ENCODE measurements around the gene HOXD9. TPM values are rescaled to one million over a fixed set of nuclear protein-coding genes. Genes with fewer than 3 reads are reported as not detected.

Gene HOXD9
- total and polyA plus RNA-seq, 10 donors, result 1.1 to 4.0 (median 2.6) TPM

GRCh38 chr2:176128172-176128981, 5.9 kb downstream of the HOXD9 start:
- peak; percentile 75 for DNase-seq
- 7 to 16% (median 9%) methylated on average over 48 to 49 of the region's 49 CpGs for WGBS, 5 donors
- Histone ChIP-seq H3K27me3 (replicated peaks in 1 of 7) (peaks cover 2 to 100% (median 92%) of the 10 kb centered on the region in 7 donors), H3K4me3 (peak overlapping the region in 6 of 8 donors; percentile 24 to 71 (median 42)), H3K4me1 (peaks cover 0 to 76% (median 41%) of the 10 kb centered on the region in 6 donors), H3K36me3 (no peaks in the 10 kb centered on the region), H3K27ac (peak overlapping the region; percentile 43 to 93 (median 86)), H3K9me3 (no peaks in the 10 kb centered on the region)
- TF ChIP-seq POLR2A (IDR thresholded peaks at IDR 0.05) (no peak), POLR2AphosphoS5 (IDR thresholded peaks at IDR 0.05) (no peak), CTCF (IDR thresholded peaks at IDR 0.05 in 8 of 11, conservative IDR thresholded peaks at IDR 0.05 in 3 of 11) (no peak)
- intact Hi-C loops (cut with DNase I; ENCODE audit: low total_unique reads), result loop anchor here (5.0 kb wide), 4 partner anchors 424 to 1019 kb away; no protein-coding TSS in a partner anchor

- peaks cover 0 to 76% (median 44%) of the 10 kb centered on the region in 6 donors for H3K4me1 ChIP-seq
- no peak for TF ChIP-seq CTCF (IDR thresholded peaks at IDR 0.05 in 8 of 11, conservative IDR thresholded peaks at IDR 0.05 in 3 of 11)
- peak in 1 of 3 donors; percentile 26 for TF ChIP-seq POLR2A (IDR thresholded peaks at IDR 0.05)
- peak; percentile 65 to 84 (median 83) for TF ChIP-seq POLR2AphosphoS5 (IDR thresholded peaks at IDR 0.05)
- no peaks in the 10 kb centered on the region for H3K9me3 ChIP-seq
- peak within 1 kb of the TSS; percentile 57 to 93 (median 86) for H3K27ac ChIP-seq
- DNase-seq, result peak; percentile 82
- 4 to 8% (median 5%) methylated on average over 34 to 64 of the region's 64 CpGs for WGBS, 5 donors
- peak within 1 kb of the TSS; percentile 20 to 71 (median 40) for H3K4me3 ChIP-seq
- H3K36me3 ChIP-seq, result no peaks in the 10 kb centered on the region
- intact Hi-C loops (cut with DNase I; ENCODE audit: low total_unique reads), result loop anchor here (5.0 kb wide), 4 partner anchors 423 to 1018 kb away; no protein-coding TSS in a partner anchor
- peaks cover 0 to 100% (median 93%) of the 10 kb centered on the region in 7 donors for H3K27me3 ChIP-seq (replicated peaks in 1 of 7)
These were observed 6.7 kb downstream of the HOXD9 start, which contains the start of gene HOXD8 for GRCh38 chr2:176128982-176129796. HOXD8 (plus strand) TSS chr2:176129705; CDS start chr2:176130367, 662 bp downstream.

- peak overlapping the region in 7 of 8 donors; percentile 24 to 71 (median 41) for H3K4me3 ChIP-seq
- no peaks in the 10 kb centered on the region for H3K36me3 ChIP-seq
- H3K9me3 ChIP-seq, result no peaks in the 10 kb centered on the region
- H3K27ac ChIP-seq, result peak overlapping the region; percentile 43 to 93 (median 86)
- DNase-seq, result peak; percentile 77
- intact Hi-C loops (cut with DNase I; ENCODE audit: low total_unique reads), result loop anchor here (5.0 kb wide), 4 partner anchors 423 to 1018 kb away; no protein-coding TSS in a partner anchor
- TF ChIP-seq POLR2A (IDR thresholded peaks at IDR 0.05) (no peak), CTCF (IDR thresholded peaks at IDR 0.05 in 8 of 11, conservative IDR thresholded peaks at IDR 0.05 in 3 of 11) (no peak), POLR2AphosphoS5 (IDR thresholded peaks at IDR 0.05) (no peak)
- peaks cover 0 to 76% (median 45%) of the 10 kb centered on the region in 6 donors for H3K4me1 ChIP-seq
- peaks cover 0 to 100% (median 92%) of the 10 kb centered on the region in 7 donors for H3K27me3 ChIP-seq (replicated peaks in 1 of 7)
- WGBS, 5 donors, result 2 to 19% (median 3%) methylated on average over 35 to 43 of the region's 43 CpGs
These were observed 7.3 kb downstream of the HOXD9 start for GRCh38 chr2:176129813-176130146.

All from spleen (tissue), 11 donors.